Smooth muscle cell (in vitro differentiated cells): ENCODE results near the gene STARD13. TPM values are rescaled to one million over a fixed set of nuclear protein-coding genes. Genes with fewer than 3 reads are reported as not detected.
"Not testable (repeated sequence)": the region's sequence is repeated elsewhere in the genome, so short reads cannot be mapped to it uniquely, and the experiment has no call there.

Experiments used
- DNase-seq: peaks from one replicate; lab custom pipeline; 2025; ENCODE audit not compliant: unreplicated experiment; lab: John Stamatoyannopoulos, UW
- H2AFZ ChIP-seq: fragments of 200-600 bp; sonication (generic); 2 replicates; pipeline ENCODE4 v1.6.0; 2016; ENCODE audit warnings: antibody characterized with exemption, low read depth, mild to moderate bottlenecking
- H3F3A ChIP-seq: fragments of 200-600 bp; sonication (generic); 2 replicates; pipeline ENCODE4 v1.6.0; 2017; ENCODE audit warnings: antibody characterized with exemption, low read depth
- H3K27ac ChIP-seq: fragments of 200-600 bp; sonication (generic); 2 replicates; pipeline ENCODE4 v1.5.1; 2016; ENCODE audit warnings: low read depth, mild to moderate bottlenecking
- H3K27me3 ChIP-seq: fragments of 200-600 bp; sonication (generic); 2 replicates; pipeline ENCODE4 v1.6.1; 2016; ENCODE audit warnings: low read depth, mild to moderate bottlenecking
- H3K36me3 ChIP-seq: fragments of 200-600 bp; sonication (generic); 2 replicates; pipeline ENCODE4 v1.5.1; 2016; ENCODE audit warnings: low read depth
- H3K4me1 ChIP-seq: fragments of 200-600 bp; sonication (generic); 2 replicates; pipeline ENCODE4 v1.5.1; 2016; ENCODE audit warnings: low read depth
- H3K4me2 ChIP-seq: fragments of 200-600 bp; sonication (generic); 2 replicates; pipeline ENCODE4 v1.6.0; 2016; ENCODE audit warnings: mild to moderate bottlenecking
- H3K4me3 ChIP-seq: fragments of 200-600 bp; sonication (generic); 2 replicates; pipeline ENCODE4 v1.5.1; 2016; ENCODE audit warnings: mild to moderate bottlenecking
- H3K79me2 ChIP-seq: fragments of 200-600 bp; sonication (generic); 2 replicates; pipeline ENCODE4 v1.6.0; 2016; ENCODE audit warnings: low read depth, mild to moderate bottlenecking
- H3K9ac ChIP-seq: fragments of 200-600 bp; sonication (generic); 2 replicates; pipeline ENCODE4 v1.6.0; 2016; ENCODE audit warnings: low read depth
- H3K9me3 ChIP-seq: fragments of 200-600 bp; sonication (generic); replicated peaks from 2 replicates; pipeline ENCODE4 v1.5.1; 2016; ENCODE audit warnings: low read depth
- H4K20me1 ChIP-seq: fragments of 200-600 bp; sonication (generic); 2 replicates; pipeline ENCODE4 v1.6.0; 2016; ENCODE audit warnings: low read depth
- CTCF ChIP-seq: fragments of 200-600 bp; sonication (generic); IDR thresholded peaks from 2 replicates; pipeline ENCODE4 v1.5.1; 2017; ENCODE audit warnings: borderline replicate concordance, mild to moderate bottlenecking, antibody characterized with exemption; ENCODE audit not compliant: insufficient read depth, poor library complexity, severe bottlenecking
- WGBS: methylation state at CpG from one replicate; pipeline ENCODE4 v1.1.7; 2016; ENCODE audit warnings: low lambda C conversion rate; 5-methylcytosine and 5-hydroxymethylcytosine counted together
- polyA plus RNA-seq: library from polyadenylated mRNA; unstranded; fragments of >200 nt; fragmentation: Nextera tagmentation; extraction: Ambion mirVana; gene quantifications from 2 replicates; pipeline ENCODE4 v1.2.1, GENCODE V29; 2016
- total RNA-seq: library from RNA; depleted of rRNA; stranded (reverse); fragments of >200 nt; gene quantifications from 2 replicates; pipeline ENCODE4 v1.2.3, GENCODE V29; 2014

The STARD13 gene
- total and polyA plus RNA-seq, 2 experiments from 2014 or later = 12.4 to 18.8 TPM

- no peaks in the 10 kb centered on the region for H4K20me1 ChIP-seq
- H3K4me1 ChIP-seq = peaks cover 8% of the 10 kb centered on the region
- no peaks in the 10 kb centered on the region for H3K79me2 ChIP-seq
- peaks cover 3% of the 10 kb centered on the region for H3F3A ChIP-seq
- no peak overlapping the region for H3K9ac ChIP-seq
- no peak for TF ChIP-seq CTCF
- H3K36me3 ChIP-seq = peaks cover 3% of the 10 kb centered on the region
- H3K27ac ChIP-seq = no peak overlapping the region
- no peaks in the 10 kb centered on the region for H3K27me3 ChIP-seq
- H3K4me3 ChIP-seq = no peak overlapping the region
- H3K9me3 ChIP-seq = no peaks in the 10 kb centered on the region
- 93% methylated on average over 2 of the region's 2 CpGs for WGBS
- no peak overlapping the region for H2AFZ ChIP-seq
- DNase-seq = no peak
- H3K4me2 ChIP-seq = no peak overlapping the region
Measured at GRCh38 chr13:33165787-33166186, 119.8 kb downstream of the STARD13 start.

- Histone ChIP-seq H3F3A (no peaks in the 10 kb centered on the region), H3K4me1 (peaks cover 8% of the 10 kb centered on the region), H3K4me3 (no peak overlapping the region), H2AFZ (no peak overlapping the region), H3K79me2 (no peaks in the 10 kb centered on the region), H4K20me1 (no peaks in the 10 kb centered on the region), H3K27me3 (no peaks in the 10 kb centered on the region), H3K9ac (no peak overlapping the region), H3K9me3 (no peaks in the 10 kb centered on the region), H3K36me3 (peaks cover 3% of the 10 kb centered on the region), H3K4me2 (peak overlapping the region; percentile 7), H3K27ac (peak overlapping the region; percentile 13)
- no peak for DNase-seq
- WGBS = 98% methylated on average over 2 of the region's 2 CpGs
- no peak for TF ChIP-seq CTCF
Measured at GRCh38 chr13:33164331-33164730, 121.2 kb downstream of the STARD13 start.

- H3K79me2 ChIP-seq, H2AFZ ChIP-seq, H3K9me3 ChIP-seq, H3K27ac ChIP-seq, H3K4me1 ChIP-seq, H3K4me3 ChIP-seq, DNase-seq, H3F3A ChIP-seq, H4K20me1 ChIP-seq, H3K9ac ChIP-seq, H3K4me2 ChIP-seq, H3K27me3 ChIP-seq, H3K36me3 ChIP-seq: not testable (repeated sequence)
- 99% methylated on average over 2 of the region's 2 CpGs for WGBS
Measured at GRCh38 chr13:33162725-33163124, 122.8 kb downstream of the STARD13 start.

GRCh38 chr13:33158816-33159215 is 126.7 kb downstream of the STARD13 start:
- H3K4me2 ChIP-seq = no peak overlapping the region

More at GRCh38 chr13:33158816-33159215, 126.7 kb downstream of the STARD13 start:
- Histone ChIP-seq H3F3A (no peaks in the 10 kb centered on the region), H3K4me1 (no peaks in the 10 kb centered on the region), H3K79me2 (no peaks in the 10 kb centered on the region), H3K4me3 (no peak overlapping the region), H3K9ac (no peak overlapping the region), H3K27ac (no peak overlapping the region), H3K9me3 (no peaks in the 10 kb centered on the region), H3K36me3 (peaks cover 3% of the 10 kb centered on the region), H4K20me1 (no peaks in the 10 kb centered on the region), H2AFZ (no peak overlapping the region), H3K27me3 (no peaks in the 10 kb centered on the region)
- 94% methylated on average over 8 of the region's 8 CpGs for WGBS
- no peak for DNase-seq
- no peak for TF ChIP-seq CTCF
